HG02678 (cell line): ENCODE results near the gene ACP7.
"Not testable (repeated sequence)": the region's sequence is repeated elsewhere in the genome, so short reads cannot be mapped to it uniquely, and the experiment has no call there.

ENCODE experiments used
- ATAC-seq: cut with Tn5 transposase; IDR thresholded peaks from one replicate; pipeline ENCODE4 v1.9.1; 2021; ENCODE audit warnings: mild to moderate bottlenecking, moderate library complexity; ENCODE audit not compliant: unreplicated experiment

The ACP7 gene

DNA sequence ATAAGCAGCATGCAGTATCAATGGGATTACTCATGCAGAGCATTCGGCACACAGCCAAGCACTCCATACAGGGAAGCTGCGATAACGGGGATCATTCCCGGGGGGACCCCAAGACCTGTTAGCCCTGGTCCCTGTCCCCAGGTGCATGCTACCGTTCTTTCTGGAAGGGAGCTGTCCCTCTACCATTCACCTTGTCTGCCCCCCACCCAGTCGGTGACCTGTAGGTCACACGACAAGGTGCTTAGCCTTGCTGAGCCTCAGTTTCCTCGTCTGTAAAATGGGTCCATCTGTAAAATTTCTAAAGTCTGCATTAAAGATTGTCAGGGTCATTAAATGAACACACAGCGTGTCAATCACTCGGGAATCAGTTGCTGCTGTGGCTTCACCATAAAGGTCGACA, 6.8 kb upstream of the ACP7 start:
- no peak for ATAC-seq

DNA sequence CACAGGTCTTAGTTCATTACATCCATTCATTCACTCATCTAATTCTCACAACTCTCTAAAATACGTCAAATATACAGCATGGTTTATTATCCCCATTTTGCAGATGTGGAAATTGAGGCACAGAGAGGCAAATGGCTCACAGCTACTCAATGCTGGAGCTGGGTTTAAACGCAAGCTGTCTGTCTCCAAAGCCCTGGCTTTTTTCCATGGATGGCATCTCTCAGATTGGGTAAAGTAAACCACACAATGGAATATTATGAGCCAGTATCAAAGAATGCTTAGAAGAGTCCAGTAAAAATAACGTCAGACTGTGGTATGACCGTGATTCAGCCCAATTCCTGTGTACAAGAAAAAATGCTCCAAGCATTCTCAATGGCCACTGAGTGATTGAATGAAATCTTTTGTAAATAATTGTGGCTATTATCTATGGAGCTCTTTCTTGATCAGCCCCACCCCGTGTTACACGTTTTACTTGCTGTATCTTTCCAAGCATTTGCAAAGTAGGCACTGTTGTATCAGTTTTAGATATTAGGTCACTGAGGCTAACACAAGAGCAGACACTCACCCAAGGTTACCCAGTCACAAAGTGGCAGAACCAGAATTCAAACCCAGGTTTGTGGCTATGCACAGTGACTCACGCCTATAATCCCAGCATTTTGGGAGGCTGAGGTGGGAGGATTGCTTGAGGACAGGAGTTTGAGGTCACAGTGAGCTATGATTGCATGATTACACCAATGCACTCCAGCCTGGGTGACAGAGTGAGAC, 5.5 kb upstream of the ACP7 start:
- ATAC-seq: no peak

DNA sequence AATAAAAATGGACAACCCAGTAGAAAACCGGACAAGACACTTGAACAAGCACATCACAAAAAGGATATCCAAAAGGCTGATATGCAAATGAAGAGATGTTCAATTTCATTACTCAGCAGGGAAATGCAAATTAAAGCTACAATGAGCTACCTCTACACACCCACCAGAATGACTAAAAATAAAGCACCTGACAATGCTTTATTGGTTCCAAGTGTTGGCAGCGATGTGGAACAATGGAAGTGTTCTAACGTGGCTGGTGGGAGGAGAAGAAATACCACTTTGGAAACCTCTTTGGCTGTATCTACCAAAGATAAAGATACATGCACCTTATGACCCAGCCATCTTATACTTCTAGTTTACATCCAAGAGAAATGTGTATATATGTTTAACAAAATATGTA, 3.7 kb upstream of the ACP7 start:
- ATAC-seq: no peak

DNA sequence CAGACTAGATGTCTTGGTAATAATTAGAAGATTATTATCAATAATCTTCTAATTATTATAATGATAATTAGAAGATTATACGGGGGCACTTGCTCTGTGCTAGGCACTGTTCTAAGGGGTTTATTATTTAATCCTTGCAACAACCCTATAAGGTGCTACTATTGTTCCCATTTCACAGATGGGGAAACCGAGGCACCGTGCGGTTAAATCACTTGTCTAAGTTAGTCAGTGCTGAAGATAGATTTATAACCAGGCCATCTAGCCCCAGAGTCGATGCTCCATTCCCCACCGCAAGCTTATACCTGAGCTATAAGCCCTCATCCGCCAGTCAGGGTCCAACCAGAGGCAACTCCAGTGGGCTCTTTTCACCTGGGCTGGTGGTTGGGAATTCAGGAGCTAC, 2.0 kb upstream of the ACP7 start:
- no peak for ATAC-seq

DNA sequence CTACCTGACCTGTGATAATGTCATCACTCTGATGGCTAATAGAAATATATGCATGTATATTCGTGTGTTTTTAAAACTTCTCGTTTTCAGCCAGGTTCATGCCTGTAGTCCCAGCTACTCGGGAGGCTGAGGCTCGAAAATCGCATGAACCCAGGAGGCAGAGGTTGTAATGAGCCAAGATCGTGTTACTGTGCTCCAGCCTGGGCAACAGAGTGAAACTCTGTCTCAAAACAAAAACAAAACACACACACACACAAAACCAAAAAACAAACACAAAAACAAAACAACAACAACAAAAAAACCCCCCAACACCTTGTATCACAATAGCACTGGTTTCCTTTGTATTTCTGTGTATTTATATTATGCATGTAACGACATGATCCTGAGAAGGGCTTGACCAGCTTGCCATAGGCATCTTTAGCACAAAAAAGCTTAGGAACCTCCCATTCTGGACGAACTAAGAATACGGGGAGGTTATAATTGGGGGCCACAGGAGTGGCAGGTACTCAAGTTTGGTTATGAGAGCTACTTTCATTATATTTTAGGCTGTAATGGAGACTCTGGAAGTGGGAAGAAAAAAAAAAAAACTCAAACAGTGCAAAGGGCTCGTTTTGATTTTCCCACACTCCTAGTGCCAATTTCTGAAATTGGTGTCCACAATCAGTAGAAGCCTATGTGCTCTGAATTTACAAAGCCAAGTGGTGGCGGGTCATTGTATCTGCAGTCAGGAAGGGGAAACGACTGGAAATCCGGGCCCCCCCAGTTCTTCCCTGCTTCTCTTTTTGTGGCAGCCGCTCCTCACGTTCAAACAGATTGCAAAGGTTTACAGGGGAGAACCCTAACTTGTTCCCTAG, 1.2 kb upstream of the ACP7 start:
- no peak for ATAC-seq

DNA sequence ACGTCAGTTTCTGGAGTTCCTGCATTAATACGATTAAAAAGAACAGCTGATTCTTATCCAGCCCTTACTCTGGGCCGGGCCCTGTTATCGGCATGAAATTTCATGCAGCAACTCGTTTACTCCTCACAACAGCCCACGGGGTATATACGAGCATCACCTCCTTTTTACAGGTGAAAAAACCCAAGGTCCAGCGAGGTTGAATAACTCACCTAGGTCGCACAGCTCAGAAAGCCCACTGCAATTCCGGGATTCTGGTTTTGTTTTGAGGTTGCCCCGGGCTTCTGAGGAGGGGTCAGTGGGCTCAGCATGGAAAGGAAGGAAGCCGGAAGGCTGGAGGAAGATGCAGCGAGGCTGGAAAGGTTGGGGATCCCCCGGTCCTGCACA, 577 bp upstream of the ACP7 start:
- no peak for ATAC-seq

DNA sequence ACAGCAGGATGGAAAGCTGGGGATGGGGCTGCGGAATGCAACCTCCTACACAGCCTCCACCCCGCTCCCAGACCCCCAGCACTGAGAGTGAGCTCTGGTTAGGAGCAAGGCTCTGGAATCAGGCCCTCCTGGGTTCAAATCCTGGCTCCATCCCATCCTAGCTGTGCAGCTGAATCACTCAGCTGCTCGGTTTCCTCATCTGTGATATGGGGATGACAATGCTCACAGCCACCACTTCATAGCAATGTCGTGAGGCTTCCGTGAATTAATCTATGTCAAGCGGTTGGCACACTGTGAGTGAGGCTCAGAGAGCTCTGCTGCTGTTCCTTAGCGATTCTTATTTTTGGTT, 538 bp downstream of the ACP7 start:
- ATAC-seq: no peak

DNA sequence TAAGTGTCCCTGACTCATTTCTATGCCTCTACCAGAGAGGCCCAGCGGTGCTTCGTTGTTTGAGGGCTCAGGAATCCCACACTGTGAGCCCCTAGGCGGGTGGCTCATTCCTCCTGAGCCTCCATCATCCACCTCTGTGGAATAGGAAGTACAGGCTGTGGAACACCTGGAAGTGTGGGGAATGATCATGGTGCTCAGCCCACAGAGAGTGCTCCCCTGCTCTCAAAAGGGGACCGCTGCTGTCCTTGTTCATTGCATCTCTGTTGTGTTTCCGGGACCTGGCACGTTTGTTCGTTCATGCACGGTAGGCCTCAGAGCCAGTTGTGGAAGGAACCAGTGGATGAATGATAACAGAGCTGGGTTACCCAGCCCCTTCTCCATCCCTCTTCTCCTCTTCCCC, 1.2 kb downstream of the ACP7 start:
- no peak for ATAC-seq

DNA sequence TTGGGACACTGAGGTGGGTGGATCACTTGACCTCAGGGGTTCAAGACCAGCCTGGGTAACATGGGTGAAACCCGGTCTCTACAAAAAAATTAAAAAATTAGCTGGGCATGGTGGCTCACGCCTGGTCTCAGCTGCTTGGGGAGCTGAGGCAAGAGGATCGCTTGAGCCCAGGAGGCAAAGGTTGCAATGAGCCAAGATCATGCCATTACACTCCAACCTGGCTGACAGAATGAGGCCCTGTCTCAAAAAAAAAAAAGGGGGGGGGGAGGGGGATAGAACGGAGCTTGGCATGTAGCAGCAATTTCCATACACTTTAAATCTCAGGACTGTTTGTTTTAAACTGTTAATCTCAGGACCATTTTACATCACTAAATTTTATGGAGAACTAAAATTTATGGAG, 2.2 kb downstream of the ACP7 start:
- ATAC-seq: no peak

DNA sequence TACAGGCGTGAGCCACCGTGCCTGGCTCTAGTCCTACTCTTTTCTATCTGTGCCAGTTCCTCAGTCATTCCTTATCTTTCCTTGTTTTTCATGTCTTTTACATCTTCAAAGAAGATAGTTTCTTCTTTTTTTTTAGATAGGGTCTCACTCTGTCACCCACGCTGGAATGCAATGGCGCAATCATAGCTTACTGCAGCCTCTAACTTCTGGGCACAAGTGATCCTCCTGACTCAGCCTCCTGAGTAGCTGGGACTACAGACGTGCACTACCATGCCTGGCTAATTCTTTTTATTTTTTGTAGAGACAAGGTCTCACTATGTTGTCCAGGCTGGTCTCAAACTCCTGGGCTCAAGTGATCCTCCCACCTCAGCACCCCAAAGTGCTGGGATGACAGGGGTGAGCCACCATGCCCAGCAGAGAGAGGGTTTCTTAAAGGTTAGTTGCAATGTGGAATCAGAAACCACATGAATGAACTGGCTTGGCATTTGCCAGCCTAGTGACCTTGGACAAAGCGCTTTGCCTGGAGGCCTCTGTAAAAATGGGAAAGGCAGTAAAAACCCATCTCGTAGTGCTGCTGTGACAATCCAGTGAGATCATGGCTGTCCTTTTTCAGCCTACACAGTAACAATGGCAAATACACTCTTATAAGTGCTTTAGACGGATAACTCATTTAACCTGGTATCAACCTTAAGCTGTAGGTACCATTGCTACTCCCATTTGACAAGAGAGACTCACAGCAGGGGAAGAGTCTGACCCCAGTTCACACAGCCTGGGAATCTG, 3.9 kb downstream of the ACP7 start:
- no peak for ATAC-seq

DNA sequence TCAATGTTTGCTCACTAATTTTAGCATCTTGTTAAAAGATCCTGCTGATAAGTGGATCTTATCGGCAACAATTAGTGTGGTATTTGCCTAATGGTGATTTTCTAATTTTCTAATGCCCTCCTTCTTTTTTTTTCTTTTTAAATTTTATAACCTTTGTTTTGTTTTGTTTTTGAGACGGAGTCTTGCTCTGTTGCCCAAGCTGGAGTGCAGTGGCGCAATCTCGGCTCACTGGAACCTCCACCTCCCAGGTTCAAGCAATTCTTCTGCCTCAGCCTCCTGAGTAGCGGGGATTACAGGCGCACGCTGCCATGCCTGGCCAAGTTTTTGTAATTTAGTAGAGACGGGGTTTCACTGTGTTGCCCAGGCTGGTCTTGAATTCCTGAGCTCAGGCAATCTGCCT, 5.8 kb downstream of the ACP7 start:
- ATAC-seq: not testable (repeated sequence)

DNA sequence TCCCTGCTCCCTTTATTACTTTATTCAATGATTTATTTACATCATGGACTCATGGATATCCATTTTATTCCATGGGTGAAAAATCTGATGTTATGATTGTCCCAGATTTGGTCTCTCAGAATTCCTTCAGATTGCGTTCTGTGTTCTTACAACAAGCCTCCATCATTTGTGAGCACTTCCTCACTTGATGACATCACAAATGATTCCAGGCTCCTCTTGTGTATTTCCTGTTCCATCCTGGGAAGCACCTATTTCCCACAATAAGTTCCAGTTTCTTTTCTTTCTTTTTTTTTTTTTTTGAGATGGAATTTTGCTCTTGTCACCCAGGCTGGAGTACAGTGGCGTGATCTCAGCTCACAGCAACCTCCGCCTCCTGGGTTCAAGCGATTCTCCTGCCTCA, 6.7 kb downstream of the ACP7 start:
- ATAC-seq: no peak

DNA sequence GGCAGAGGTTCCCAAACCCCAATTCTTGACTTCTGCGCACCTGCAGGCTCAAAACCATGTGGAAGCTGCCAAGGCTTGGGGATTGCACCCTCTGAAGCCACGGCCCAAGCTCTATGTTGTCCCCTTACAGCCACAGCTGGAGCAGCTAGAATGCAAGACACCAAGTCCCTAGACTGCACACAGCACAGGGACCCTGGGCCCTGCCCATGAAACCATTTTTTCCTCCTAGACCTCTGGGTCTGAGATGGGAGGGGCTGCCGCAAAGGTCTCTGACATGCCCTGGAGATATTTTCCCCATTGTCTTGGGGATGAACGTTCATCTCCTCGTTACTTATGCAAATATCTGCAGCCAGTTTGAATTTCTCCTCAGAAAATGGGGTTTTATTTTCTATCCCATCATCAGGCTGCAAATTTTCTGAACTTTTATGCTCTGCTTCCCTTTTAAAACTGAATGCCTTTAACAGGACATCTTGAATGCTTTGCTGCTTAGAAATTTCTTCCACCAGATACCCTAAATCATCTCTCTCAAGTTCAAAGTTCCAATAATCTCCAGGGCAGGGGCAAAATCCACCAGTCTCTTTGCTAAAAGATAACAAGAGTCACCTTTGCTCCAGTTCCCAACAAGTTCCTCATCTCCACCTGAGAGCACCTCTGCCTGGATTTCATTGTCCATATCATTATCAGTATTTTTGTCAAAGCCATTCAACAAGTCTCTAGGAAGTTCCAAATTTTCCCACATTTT, 11.8 kb downstream of the ACP7 start:
- ATAC-seq: not testable (repeated sequence)

DNA sequence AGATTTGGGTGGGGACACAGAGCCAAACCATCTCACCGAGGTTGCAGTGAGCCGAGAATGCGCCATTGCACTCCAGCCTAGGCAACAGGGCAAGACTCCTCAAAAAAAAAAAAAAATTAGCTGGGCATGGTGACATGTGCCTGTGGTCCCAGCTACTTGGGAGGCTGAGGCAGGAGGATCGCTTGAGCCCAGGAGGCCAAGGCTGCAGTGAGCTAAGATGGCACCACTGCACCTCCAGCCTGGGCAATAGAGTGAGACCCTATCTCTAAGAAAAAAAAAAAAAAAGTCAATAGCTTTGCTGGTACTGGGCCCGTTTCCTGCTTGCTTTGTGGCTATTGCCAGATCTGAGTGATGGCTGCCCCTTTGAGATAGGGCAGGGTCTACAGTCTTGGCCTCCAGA, 13.1 kb downstream of the ACP7 start:
- ATAC-seq: no peak

DNA sequence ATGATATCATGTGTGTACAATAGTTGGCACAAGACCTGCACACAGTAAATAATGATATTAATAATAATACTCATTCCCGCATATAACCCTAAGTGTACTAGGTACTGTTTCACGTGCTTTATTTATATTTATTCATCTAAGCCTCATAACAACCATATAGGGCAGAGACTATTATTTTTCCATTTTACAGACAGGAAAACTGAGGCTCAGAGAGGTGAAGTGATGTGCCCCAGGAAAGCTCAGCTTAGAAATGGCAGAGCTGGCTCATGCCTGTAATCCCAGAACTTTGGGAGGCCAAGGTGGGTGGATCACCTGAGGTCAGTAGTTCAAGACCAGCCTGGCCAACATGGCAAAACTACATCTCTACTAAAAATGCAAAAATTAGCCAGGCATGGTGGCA, 13.6 kb downstream of the ACP7 start:
- ATAC-seq: no peak

DNA sequence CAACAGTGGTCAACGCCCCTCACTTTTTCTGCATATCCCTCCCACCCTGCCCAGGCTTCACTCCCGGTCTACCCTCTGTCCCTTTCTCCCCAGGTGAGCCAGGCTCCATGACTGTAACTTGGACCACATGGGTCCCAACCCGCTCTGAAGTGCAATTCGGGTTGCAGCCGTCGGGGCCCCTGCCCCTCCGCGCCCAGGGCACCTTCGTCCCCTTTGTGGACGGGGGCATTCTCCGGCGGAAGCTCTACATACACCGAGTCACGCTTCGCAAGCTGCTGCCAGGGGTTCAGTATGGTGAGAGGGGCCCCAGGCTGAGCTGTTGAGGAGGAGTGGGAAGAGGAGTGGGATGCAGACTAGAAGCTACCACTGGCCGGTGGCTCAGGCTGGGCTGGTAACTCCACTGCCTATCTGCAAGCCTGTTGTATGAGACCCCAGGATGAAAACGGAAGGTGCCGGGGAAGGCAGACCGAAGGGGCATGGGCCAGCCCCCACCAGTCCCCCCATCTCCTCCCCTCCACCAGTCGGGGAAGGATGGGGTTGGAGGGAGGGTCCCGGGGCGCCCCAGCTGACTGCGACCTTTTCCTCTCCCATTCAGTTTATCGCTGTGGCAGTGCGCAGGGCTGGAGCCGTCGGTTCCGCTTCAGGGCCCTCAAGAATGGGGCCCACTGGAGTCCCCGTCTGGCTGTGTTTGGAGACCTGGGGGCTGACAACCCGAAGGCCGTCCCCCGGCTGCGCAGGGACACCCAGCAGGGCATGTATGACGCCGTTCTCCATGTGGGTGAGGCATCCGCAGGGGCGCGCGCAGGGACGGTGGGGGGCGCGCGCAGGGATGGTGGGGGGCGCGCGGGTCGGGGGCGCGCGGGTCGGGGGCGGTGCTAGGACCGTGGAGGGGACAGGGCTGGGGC, 14.4 kb downstream of the ACP7 start:
- ATAC-seq: no peak

DNA sequence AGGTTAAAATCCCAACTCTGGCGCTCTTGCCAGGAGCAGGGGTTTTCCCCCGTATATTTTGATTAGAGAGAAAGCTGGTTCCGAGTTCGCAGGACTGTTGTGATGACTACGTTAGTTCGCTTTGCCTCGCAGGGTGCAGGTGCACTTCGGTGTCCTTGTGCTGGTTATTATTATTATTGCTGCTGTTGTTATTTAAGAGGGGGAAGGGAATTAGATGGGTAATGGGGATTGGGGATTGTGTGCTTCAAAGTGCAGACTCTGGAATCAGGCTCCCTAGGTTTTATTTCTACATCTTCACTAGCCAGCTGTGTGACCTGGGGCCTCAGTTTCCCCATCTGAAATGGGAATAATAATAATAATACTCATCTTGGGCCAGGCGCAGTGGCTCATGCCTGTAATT, 15.2 kb downstream of the ACP7 start:
- ATAC-seq: no peak

DNA sequence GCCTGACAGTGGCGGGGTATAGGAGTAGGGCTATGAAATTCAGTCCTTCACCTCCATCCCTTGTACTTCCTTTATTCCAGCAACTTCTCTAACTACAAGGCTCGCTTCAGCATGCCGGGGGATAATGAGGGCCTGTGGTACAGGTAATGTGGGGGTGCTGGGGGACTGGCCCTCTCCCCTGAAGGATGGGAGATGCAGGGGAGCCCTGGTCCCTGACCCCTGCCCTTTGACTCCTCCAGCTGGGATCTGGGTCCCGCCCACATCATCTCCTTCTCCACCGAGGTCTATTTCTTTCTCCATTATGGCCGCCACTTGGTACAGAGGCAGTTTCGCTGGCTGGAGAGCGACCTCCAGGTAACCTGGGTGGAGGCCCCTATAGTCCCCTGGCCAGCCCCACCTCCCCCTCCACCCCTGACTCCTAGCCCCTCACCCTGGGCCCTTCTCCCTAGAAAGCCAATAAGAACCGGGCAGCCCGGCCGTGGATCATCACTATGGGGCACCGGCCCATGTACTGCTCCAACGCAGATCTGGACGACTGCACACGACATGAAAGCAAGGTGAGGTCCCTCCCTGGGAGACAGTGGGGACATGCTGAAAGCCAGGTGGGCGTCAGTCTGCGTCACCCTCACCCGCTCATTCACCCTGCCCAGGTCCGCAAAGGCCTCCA, 16.5 kb downstream of the ACP7 start:
- ATAC-seq: no peak

DNA sequence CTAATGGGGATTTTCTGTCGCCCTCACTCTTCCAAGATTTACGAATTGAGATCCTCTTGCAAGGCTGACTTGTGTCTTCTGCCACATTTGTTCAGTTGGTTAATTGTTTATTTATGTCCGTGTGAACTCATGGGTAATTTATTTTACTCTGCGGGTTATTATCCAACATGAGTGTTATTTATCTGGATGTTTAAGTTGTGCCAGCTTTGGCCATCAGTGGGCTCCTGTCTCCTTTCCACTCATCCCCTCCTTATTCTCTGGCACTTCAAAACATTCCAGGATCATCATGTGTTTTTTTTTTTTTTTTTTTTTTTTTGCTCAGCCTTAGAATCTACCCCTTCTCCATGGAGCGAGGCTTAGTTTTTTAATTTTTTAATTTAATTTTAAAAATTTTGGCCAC, 19.0 kb downstream of the ACP7 start:
- no peak for ATAC-seq

DNA sequence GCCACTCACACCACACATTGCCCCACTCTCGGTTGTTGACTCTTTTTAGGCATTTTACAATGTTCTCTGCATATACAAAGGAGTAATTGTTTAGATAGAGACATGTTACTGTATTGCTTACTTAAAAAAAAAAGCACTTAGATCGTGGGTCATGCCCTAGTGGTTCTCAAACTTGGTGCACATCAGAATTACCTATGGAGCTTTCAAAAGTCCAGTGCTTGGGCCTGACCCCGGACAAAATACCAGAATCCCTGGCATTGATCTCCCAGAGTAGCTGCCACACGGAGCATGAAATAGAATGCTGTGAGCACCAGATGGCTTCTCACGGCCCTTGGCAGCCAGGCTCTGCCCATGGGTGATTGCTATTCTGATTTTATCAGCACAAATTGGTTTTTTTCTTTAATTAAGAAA, 20.0 kb downstream of the ACP7 start:
- ATAC-seq: no peak
